Small intestine (tissue), 7 donors: ENCODE measurements around the gene PALLD. TPM values are rescaled to one million over a fixed set of nuclear protein-coding genes. Genes with fewer than 3 reads are reported as not detected.

Experiments used
- DNase-seq, 2 donors: peaks; one replicate each; pipeline versions ENCODE4 v3.0.0 to v3.0.0-alpha.2; 2013
- FAIRE-seq: peaks from 2 replicates; lab custom pipeline; 2012; peaks lifted over from hg19 to GRCh38; lab: Jason Lieb, UNC
- H3K27ac ChIP-seq, 3 donors: one replicate each; pipeline ENCODE4 v1.5.1; 2013; ENCODE audit warnings: low read length in 2 of 3, mild to moderate bottlenecking in 2 of 3, control low read depth in 1 of 3, inconsistent platforms in 1 of 3, low read depth in 1 of 3, moderate library complexity in 1 of 3
- H3K27me3 ChIP-seq, 3 donors: one replicate each; pipeline ENCODE4 v1.6.1; 2013; ENCODE audit warnings: low read length in 3 of 3, inconsistent platforms in 1 of 3; ENCODE audit not compliant: control insufficient read depth in 3 of 3, insufficient read depth in 3 of 3
- H3K36me3 ChIP-seq, 3 donors: one replicate each; pipeline ENCODE4 v1.6.1; 2013; ENCODE audit warnings: low read length in 3 of 3, inconsistent platforms in 1 of 3, low read depth in 1 of 3, mild to moderate bottlenecking in 1 of 3, moderate library complexity in 1 of 3; ENCODE audit not compliant: control insufficient read depth in 3 of 3, insufficient read depth in 2 of 3
- H3K4me1 ChIP-seq, 3 donors: one replicate each; pipeline ENCODE4 v1.6.1; 2013; ENCODE audit warnings: low read length in 2 of 3, inconsistent platforms in 1 of 3, low read depth in 1 of 3, mild to moderate bottlenecking in 1 of 3, moderate library complexity in 1 of 3; ENCODE audit not compliant: control insufficient read depth in 3 of 3, insufficient read depth in 2 of 3
- H3K4me3 ChIP-seq, 3 donors: one replicate each; pipeline ENCODE4 v1.5.1; 2013; ENCODE audit warnings: low read length in 3 of 3, control low read depth in 1 of 3, inconsistent platforms in 1 of 3, low read depth in 1 of 3, mild to moderate bottlenecking in 1 of 3, moderate library complexity in 1 of 3
- H3K9me3 ChIP-seq, 2 donors: one replicate each; pipeline ENCODE4 v1.6.1; 2013; ENCODE audit warnings: low read depth in 1 of 2, low read length in 1 of 2; ENCODE audit not compliant: control insufficient read depth in 2 of 2, insufficient read depth in 1 of 2
- WGBS, 3 donors: extraction: QIAGEN DNeasy Blood & Tissue Kit; methylation state at CpG; one replicate each; pipeline ENCODE4 v1.1.7; 2013; 5-methylcytosine and 5-hydroxymethylcytosine counted together
- polyA plus RNA-seq, 4 donors: library from polyadenylated mRNA; stranded (reverse) in 3 of 4; unstranded in 1 of 4; fragments of 200-250 nt in 3 of 4; fragments of 120-200 nt in 1 of 4; gene quantifications; one replicate each; pipeline versions ENCODE4 v1.2.1 to v1.2.3, GENCODE V29; 2013
- donor health status: healthy with polysubstance abuse.
- donor health status: control.
- donor health status: control.
- donor health status: Bipolar disorder and iron deficiency.
- donor health status: healthy.

Gene PALLD
- polyA plus RNA-seq, 4 donors, result 31.3 to 58.9 (median 38.0) TPM

DNA sequence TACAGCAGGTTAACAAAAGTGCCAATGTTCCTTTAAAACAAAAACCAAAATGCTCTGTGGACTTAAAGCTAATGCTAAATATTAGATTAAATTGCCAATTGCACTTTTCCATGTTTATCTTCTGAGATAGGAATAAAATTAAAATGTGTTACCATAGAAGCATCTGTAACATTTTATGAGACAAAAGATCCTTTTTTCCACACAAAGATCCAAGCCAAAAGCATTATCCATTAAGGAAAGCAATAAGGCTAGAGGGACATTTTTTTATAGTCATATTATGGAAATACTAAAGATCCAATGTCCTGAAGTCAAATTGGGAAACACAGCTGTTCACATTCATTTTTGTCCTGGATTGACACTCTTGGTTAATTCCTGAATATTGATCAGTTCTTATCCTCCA lies 73.6 kb downstream of the PALLD start:
- FAIRE-seq, result no peak
- H3K4me3 ChIP-seq, result no peak overlapping the region
- H3K27ac ChIP-seq, result no peak overlapping the region

GRCh38 chr4:168572002-168572401 lies 75.2 kb downstream of the PALLD start:
- no peaks in the 10 kb centered on the region for H3K9me3 ChIP-seq
- H3K36me3 ChIP-seq, result no peaks in the 10 kb centered on the region
- DNase-seq, result no peak
- H3K27ac ChIP-seq, result no peak overlapping the region
- WGBS, 3 donors, result 82 to 91% (median 88%) methylated on average over 3 of the region's 3 CpGs
- H3K4me3 ChIP-seq, result no peak overlapping the region
- no peaks in the 10 kb centered on the region for H3K27me3 ChIP-seq
- peaks cover 0 to 10% (median 6%) of the 10 kb centered on the region in 3 donors for H3K4me1 ChIP-seq
- no peak for FAIRE-seq

More for the DNA sequence above, 73.6 kb downstream of the PALLD start:
- H3K4me1 ChIP-seq, result peaks cover 0 to 10% (median 6%) of the 10 kb centered on the region in 3 donors
- no peak for DNase-seq
- H3K27me3 ChIP-seq, result no peaks in the 10 kb centered on the region
- no peaks in the 10 kb centered on the region for H3K36me3 ChIP-seq
- no peaks in the 10 kb centered on the region for H3K9me3 ChIP-seq

DNA sequence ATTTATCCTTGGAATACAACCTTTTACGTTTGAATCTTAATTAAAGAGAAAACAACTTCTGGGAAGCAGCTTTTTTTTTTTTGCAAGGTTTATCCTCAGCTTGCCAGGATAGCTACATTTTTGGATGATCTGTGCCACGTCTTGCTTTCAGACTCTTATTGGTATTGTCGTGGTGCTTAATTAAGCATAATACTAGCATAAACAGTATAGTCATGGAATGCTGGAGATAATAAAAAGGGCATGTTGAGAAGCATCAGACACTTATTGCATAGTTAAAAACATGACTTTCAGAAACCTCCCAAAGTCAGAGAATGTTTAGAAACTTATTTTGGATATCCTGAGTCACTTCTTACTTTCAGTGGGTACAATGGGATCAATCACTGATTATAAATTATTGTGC lies 77.0 kb downstream of the PALLD start:
- H3K27me3 ChIP-seq, result no peaks in the 10 kb centered on the region
- H3K4me1 ChIP-seq, result peaks cover 0 to 10% (median 6%) of the 10 kb centered on the region in 3 donors
- H3K27ac ChIP-seq, result no peak overlapping the region
- H3K9me3 ChIP-seq, result no peaks in the 10 kb centered on the region
- 81 to 89% (median 85%) methylated on average over 3 of the region's 3 CpGs for WGBS, 3 donors
- DNase-seq, result no peak
- no peak overlapping the region for H3K4me3 ChIP-seq
- FAIRE-seq, result no peak
- H3K36me3 ChIP-seq, result no peaks in the 10 kb centered on the region

DNA sequence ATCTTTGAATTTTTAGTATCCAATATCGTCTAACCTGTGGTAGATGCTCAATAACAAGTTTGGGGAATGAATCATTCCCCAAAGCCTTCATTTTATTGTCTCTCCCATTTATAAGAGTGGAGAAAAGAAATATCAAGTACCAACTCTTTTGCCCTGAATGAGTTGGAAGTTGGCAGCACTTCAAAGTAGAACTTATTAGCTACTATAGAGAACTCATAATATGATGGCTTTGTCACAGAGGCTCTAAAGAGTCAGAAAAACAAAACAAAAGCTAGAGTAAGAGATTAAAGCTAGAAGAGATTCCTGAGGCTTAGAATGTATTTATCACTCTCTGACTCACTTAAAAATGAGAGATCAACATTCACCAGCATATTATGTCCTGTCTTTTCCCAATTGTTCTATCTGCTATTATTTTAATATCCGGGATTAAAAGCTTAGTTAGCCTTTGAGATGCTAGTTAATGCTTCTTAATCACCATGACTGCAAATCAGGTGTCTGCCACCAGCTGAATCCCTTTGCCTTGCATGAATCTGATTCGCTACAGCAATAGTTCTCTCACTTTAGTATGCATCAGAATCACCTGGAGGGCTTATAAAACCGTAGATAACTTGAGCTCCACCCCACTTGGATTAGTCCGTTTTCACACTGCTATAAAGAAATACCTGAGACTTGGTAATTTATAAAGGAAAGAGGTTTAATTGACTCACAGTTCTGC lies 77.9 kb downstream of the PALLD start:
- FAIRE-seq (no peak), DNase-seq (no peak)
- WGBS, 3 donors, result 53 to 77% (median 56%) methylated on average over 5 of the region's 5 CpGs
- H3K9me3 ChIP-seq, result no peaks in the 10 kb centered on the region
- no peak overlapping the region for H3K4me3 ChIP-seq
- H3K36me3 ChIP-seq, result no peaks in the 10 kb centered on the region
- no peaks in the 10 kb centered on the region for H3K27me3 ChIP-seq
- H3K4me1 ChIP-seq, result peaks cover 0 to 6% (median 3%) of the 10 kb centered on the region in 3 donors
- H3K27ac ChIP-seq, result no peak overlapping the region

GRCh38 chr4:168575473-168575872 lies 78.6 kb downstream of the PALLD start:
- DNase-seq (no peak), FAIRE-seq (no peak)
- Histone ChIP-seq H3K27ac (no peak overlapping the region), H3K36me3 (no peaks in the 10 kb centered on the region), H3K9me3 (no peaks in the 10 kb centered on the region), H3K4me3 (no peak overlapping the region), H3K4me1 (no peaks in the 10 kb centered on the region), H3K27me3 (no peaks in the 10 kb centered on the region)
- WGBS, 3 donors, result 85 to 93% (median 88%) methylated on average over 2 of the region's 2 CpGs

DNA sequence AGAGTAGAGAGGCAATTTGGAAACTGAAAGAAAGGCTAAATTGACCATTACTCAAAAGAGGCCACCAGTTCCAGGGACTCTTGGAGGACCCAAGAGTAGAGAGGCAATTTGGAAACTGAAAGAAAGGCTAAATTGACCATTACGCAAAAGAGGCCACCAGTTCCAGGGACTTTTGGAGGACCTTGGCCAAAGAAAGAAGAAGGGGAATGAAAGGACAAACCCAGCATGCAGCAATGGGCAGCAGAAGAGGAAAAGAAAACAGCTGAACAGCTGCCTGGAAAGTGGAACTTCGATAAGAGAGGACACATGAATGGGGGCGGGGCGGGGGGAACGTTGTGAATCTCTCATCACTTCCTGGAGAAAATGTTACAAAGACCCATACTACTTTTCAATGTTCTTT lies 80.8 kb downstream of the PALLD start:
- Histone ChIP-seq H3K27me3 (no peaks in the 10 kb centered on the region), H3K4me3 (no peak overlapping the region), H3K36me3 (no peaks in the 10 kb centered on the region), H3K27ac (no peak overlapping the region), H3K9me3 (no peaks in the 10 kb centered on the region), H3K4me1 (no peaks in the 10 kb centered on the region)
- 67 to 75% (median 72%) methylated on average over 5 of the region's 5 CpGs for WGBS, 3 donors
- no peak for DNase-seq
- FAIRE-seq, result no peak

DNA sequence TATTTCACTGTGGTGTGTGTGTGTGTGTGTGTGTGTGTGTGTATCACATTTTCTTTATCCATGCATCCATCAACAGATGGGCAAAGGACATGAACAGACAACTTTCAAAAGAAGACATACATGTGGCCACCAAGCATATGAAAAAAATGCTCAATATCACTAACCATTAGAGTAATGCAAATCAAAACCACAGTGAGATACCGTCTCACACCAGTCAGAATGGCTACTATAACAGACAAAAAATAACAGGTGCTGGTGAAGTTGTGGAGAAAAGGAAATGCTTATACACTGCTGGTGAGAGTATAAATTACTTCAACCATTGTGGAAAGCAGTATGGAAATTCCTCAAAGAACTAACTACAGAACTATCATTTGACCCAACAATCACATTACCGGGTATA lies 83.4 kb downstream of the PALLD start:
- WGBS, 3 donors, result 86 to 95% (median 91%) methylated on average over 2 of the region's 2 CpGs
- no peak for FAIRE-seq

GRCh38 chr4:168584321-168584771 lies 87.5 kb downstream of the PALLD start:
- WGBS, 3 donors, result 73 to 90% (median 82%) methylated on average over 2 of the region's 2 CpGs
- no peak for DNase-seq
- no peak for FAIRE-seq

More for the DNA sequence above, 83.4 kb downstream of the PALLD start:
- Histone ChIP-seq H3K27ac (no peak overlapping the region), H3K27me3 (no peaks in the 10 kb centered on the region), H3K36me3 (no peaks in the 10 kb centered on the region), H3K9me3 (no peaks in the 10 kb centered on the region), H3K4me3 (no peak overlapping the region), H3K4me1 (no peaks in the 10 kb centered on the region)
- DNase-seq, result no peak

More at GRCh38 chr4:168584321-168584771, 87.5 kb downstream of the PALLD start:
- Histone ChIP-seq H3K36me3 (no peaks in the 10 kb centered on the region), H3K27ac (no peak overlapping the region), H3K4me1 (no peaks in the 10 kb centered on the region), H3K9me3 (no peaks in the 10 kb centered on the region), H3K27me3 (no peaks in the 10 kb centered on the region), H3K4me3 (no peak overlapping the region)
